NB4 (cell line): ENCODE results near the gene MYBPHL.

Source experiments
- DNase-seq: peaks from one replicate; pipeline ENCODE4 v3.0.0; 2010; ENCODE audit warnings: low read depth
- H3K4me3 ChIP-seq: one replicate; pipeline ENCODE4 v1.5.1; 2011; ENCODE audit warnings: mild to moderate bottlenecking, low read depth, low read length, moderate library complexity
- MYC ChIP-seq: IDR thresholded peaks from 2 replicates; pipeline ENCODE4 v1.6.1; 2011; ENCODE audit warnings: low read depth, low read length
- POLR2A ChIP-seq: IDR thresholded peaks from 2 replicates; pipeline ENCODE4 v1.6.1; 2011; ENCODE audit warnings: mild to moderate bottlenecking; ENCODE audit not compliant: insufficient read length; ENCODE audit errors: extremely low read depth
- TF ChIP-seq, protein P1 (sequence below): IDR thresholded peaks from 2 replicates; pipeline ENCODE4 v1.6.1; 2011; ENCODE audit warnings: low read depth, low read length
- TF ChIP-seq, protein P2 (sequence below): IDR thresholded peaks from one replicate; pipeline ENCODE4 v1.5.1; 2012; ENCODE audit warnings: low read depth, low read length

Gene MYBPHL

DNA sequence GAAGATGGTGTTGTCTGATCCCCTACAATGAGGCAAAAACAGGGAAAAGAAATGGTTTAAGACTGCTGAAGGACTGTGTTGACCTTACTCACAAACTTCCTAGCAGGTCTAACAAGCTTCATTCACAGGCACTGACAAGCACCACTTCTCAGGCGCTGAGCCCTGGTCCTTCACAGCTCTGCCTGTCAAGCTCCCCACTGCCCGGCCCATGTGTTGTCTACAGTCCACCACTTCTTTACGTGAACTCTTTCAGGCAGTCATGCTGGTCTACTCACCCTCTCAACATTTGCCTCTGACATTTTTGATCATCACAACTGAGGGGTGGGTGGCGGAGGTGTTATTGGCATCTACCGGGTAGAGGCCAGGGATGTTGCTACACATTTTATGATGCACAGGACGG lies 40.7 kb upstream of the MYBPHL start:
- no peak overlapping the region for H3K4me3 ChIP-seq
- DNase-seq, result no peak
- TF ChIP-seq, protein P1, sequence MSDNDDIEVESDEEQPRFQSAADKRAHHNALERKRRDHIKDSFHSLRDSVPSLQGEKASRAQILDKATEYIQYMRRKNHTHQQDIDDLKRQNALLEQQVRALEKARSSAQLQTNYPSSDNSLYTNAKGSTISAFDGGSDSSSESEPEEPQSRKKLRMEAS, result no peak
- no peak for TF ChIP-seq MYC
- TF ChIP-seq, protein P2, sequence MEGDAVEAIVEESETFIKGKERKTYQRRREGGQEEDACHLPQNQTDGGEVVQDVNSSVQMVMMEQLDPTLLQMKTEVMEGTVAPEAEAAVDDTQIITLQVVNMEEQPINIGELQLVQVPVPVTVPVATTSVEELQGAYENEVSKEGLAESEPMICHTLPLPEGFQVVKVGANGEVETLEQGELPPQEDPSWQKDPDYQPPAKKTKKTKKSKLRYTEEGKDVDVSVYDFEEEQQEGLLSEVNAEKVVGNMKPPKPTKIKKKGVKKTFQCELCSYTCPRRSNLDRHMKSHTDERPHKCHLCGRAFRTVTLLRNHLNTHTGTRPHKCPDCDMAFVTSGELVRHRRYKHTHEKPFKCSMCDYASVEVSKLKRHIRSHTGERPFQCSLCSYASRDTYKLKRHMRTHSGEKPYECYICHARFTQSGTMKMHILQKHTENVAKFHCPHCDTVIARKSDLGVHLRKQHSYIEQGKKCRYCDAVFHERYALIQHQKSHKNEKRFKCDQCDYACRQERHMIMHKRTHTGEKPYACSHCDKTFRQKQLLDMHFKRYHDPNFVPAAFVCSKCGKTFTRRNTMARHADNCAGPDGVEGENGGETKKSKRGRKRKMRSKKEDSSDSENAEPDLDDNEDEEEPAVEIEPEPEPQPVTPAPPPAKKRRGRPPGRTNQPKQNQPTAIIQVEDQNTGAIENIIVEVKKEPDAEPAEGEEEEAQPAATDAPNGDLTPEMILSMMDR, result no peak
- no peak for TF ChIP-seq POLR2A

DNA sequence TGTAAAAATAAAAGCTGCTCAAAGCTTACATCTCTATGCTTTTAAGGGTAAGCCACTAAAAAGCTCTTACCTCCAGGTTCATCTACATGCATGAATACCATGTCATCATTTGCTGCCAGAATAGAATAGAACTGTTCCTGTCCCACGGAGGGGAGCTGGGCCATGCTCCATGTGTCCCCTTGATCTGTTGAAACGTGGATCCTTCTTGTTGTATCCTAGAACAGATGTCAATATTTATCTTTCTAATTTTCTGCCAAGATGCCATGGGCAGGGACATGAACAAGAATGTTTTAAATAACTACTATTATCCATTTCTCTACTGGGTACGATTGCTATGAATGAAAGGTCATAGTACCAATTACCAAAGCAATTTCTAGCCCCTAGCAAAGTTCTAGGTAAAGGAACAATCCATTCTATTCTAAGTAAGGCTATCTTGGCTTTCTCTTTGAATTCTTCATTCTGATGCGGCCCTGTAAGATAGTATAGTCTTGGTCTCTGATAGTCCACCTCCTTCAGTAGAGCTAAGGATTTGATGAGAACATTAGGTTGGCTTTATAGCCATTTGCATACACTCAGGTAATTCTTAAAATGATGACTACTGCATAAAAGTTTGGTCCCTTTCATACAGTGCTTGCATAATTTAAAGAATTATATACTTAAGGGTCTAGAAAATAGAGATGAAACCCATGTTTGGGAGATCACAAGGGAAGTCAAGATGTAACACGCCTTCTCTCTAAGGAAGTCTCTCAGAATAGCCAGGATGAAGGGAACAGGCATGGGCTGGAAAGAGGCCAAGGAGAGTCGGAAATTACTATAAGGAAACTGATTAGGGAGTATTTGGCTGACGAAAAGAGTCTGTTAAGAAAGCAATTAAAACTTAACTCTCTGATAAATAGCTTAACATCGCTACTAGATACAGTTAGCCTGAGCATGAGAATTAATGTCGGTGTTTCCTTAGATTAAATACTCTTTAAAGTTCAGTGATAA lies 35.4 kb upstream of the MYBPHL start:
- H3K4me3 ChIP-seq, result no peak overlapping the region
- TF ChIP-seq, protein P1, result no peak
- TF ChIP-seq, protein P2, result no peak
- TF ChIP-seq POLR2A, result no peak
- TF ChIP-seq MYC, result no peak
- DNase-seq, result no peak

DNA sequence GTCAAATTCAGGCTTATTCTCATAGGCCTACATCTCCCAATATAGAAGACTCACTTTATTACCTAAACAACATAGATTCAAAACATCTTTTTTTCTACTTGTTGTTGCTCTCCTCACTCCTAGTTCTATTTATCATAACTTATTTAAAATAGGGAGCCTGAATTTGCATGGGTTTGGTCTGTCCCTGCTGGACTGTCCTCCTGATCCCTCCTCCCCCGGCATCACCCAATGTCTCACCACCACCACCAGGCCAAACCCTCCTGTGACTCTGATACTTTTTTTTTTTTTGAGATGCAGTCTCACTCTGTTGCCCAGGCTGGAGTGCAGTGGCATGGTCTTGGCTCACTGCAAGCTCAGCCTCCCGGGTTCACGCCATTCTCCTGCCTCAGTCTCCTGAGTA lies 31.8 kb upstream of the MYBPHL start:
- H3K4me3 ChIP-seq, result no peak overlapping the region
- no peak for DNase-seq
- TF ChIP-seq POLR2A, result no peak

DNA sequence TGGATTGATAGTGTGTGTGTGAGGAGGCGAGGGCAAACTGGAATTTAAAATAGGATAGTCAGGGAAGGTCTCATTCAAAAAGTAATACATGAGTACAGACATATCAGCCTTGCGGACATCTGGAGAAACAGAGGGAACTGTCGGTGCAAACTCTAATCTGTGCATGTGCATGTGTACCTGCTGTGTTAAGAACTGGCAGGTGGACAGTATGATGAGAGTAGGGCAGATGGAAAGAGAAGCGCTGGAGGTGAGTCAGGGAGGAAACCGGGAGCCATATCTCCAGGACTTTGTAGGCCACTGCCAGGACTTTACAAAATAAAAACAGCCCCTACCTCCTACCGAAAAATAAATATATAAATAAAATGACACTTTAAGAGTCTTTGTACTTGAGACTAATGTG lies 31.3 kb upstream of the MYBPHL start:
- DNase-seq, result no peak
- TF ChIP-seq, protein P2, result no peak
- TF ChIP-seq POLR2A, result no peak
- no peak for TF ChIP-seq MYC
- TF ChIP-seq, protein P1, result no peak
- no peak overlapping the region for H3K4me3 ChIP-seq

DNA sequence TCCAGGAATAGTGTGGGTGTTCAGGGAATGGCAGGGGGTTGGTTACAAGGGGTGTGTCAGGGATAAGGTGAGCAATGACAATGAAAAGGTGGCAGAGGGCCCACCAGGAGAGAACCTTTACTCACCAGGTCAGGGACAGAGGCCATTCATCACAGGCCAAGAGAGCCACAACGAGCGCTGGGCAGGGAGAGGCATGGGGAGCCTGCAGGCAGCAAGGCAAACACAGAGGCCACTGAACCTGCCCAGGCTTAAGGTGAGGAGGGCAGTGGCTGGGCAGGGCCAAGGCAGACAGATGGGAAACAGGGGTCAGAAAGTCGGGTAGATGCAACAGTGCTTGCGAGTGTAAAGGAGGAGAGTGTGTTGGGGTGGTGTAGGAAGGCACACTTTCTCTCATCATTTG lies 28.3 kb upstream of the MYBPHL start:
- no peak for TF ChIP-seq POLR2A
- no peak overlapping the region for H3K4me3 ChIP-seq
- DNase-seq, result no peak

DNA sequence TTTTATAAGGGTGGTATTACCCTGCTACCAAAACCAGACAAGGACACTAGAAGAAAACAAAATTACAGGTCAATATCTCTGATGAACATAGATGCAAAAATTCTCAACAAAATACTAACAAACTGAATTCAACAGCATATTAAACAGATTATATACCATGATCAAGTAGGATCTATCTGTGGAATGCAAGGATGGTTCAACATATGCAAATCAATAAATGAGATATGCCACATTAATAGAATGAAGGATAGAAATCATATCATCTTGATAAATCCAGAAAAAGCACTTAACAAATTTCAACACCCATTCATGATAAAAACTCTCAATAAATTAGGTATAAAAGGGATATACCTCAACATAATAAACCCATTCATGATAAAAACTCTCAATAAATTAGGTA lies 24.3 kb upstream of the MYBPHL start:
- TF ChIP-seq, protein P1, result no peak
- TF ChIP-seq MYC (no peak), POLR2A (no peak)
- TF ChIP-seq, protein P2, result no peak
- DNase-seq, result no peak

DNA sequence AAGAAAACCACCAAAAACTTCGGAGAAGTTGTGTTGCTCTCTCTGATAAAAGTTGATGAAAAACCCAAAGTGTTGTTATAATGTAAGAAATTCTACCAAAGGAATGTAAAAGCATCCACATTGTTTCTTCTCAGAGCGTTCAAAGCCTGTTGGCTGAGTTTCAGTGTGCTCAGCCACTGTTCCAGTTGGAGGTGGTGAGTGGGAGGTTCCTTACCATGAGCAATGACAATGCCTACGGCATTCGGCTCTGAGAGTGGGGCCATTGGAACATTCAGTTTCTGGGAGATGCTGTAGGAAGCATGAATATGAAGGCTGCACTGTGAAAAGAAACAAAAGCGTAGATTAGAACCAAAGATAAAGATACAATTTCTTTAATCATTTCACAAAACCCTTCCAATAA lies 20.5 kb upstream of the MYBPHL start:
- no peak for DNase-seq
- no peak overlapping the region for H3K4me3 ChIP-seq
- no peak for TF ChIP-seq POLR2A
- TF ChIP-seq, protein P2, result no peak
- TF ChIP-seq, protein P1, result no peak
- TF ChIP-seq MYC, result no peak

More for the DNA sequence above, 24.3 kb upstream of the MYBPHL start:
- no peak overlapping the region for H3K4me3 ChIP-seq
